H1 (cell line): Measurements from ENCODE around the gene TRMT61A. TPM values are rescaled to one million over a fixed set of nuclear protein-coding genes. Genes with fewer than 3 reads are reported as not detected.

Source experiments
- EP300 ChIP-seq, 2 experiments: IDR thresholded peaks; 1 replicate in 1 of 2; 2 replicates in 1 of 2; pipeline ENCODE4 v1.6.1; 2011 to 2012; ENCODE audit warnings: low read depth in 2 of 2, low read length in 2 of 2, mild to moderate bottlenecking in 2 of 2, borderline replicate concordance in 1 of 2, inconsistent platforms in 1 of 2, moderate library complexity in 1 of 2
- FOSL1 ChIP-seq: IDR thresholded peaks from 2 replicates; pipeline ENCODE4 v1.6.1; 2011; ENCODE audit warnings: mild to moderate bottlenecking, low read depth, low read length, moderate library complexity; ENCODE audit not compliant: insufficient read depth
- HDAC6 ChIP-seq: IDR thresholded peaks from one replicate; pipeline ENCODE4 v1.7.1; 2012; ENCODE audit warnings: low read depth, mild to moderate bottlenecking, inconsistent platforms, low read length, moderate library complexity
- JUND ChIP-seq: IDR thresholded peaks from 2 replicates; pipeline ENCODE4 v1.6.1; 2011; ENCODE audit warnings: mild to moderate bottlenecking, improper control_type of control experiment, low read length
- KDM1A ChIP-seq: fragments of 200-600, 300-600 bp; sonication (generic); IDR thresholded peaks from 2 replicates; pipeline ENCODE4 v1.7.1; 2016; ENCODE audit warnings: mild to moderate bottlenecking, low read length, borderline replicate concordance
- RAD21 ChIP-seq, 2 experiments: IDR thresholded peaks in 1 of 2; conservative IDR thresholded peaks in 1 of 2; 2 replicates each; pipeline ENCODE4 v1.6.1; 2011; ENCODE audit warnings: low read depth in 2 of 2, low read length in 2 of 2, improper control_type of control experiment in 1 of 2, inconsistent platforms in 1 of 2, mild to moderate bottlenecking in 1 of 2, moderate library complexity in 1 of 2
- RBBP5 ChIP-seq: IDR thresholded peaks from 2 replicates; pipeline ENCODE4 v1.7.1; 2012; ENCODE audit warnings: low read depth, mild to moderate bottlenecking, inconsistent platforms, low read length, moderate library complexity, borderline replicate concordance
- RFX5 ChIP-seq: IDR thresholded peaks from 2 replicates; pipeline ENCODE4 v1.6.1; 2011; ENCODE audit warnings: low read depth, low read length, improper control_type of control experiment, borderline replicate concordance
- RNF2 ChIP-seq: fragments of 200-900, 300-1000 bp; sonication (generic); IDR thresholded peaks from 2 replicates; pipeline ENCODE4 v1.7.1; 2016; ENCODE audit warnings: borderline replicate concordance, low read depth, mild to moderate bottlenecking, antibody characterized with exemption, low read length; ENCODE audit not compliant: poor library complexity, severe bottlenecking; ENCODE audit errors: missing control alignments
- SIRT6 ChIP-seq: IDR thresholded peaks from one replicate; pipeline ENCODE4 v1.7.1; 2012; ENCODE audit warnings: low read length, inconsistent platforms
- SP1 ChIP-seq: IDR thresholded peaks from 2 replicates; pipeline ENCODE4 v1.6.1; 2011; ENCODE audit warnings: low read depth, low read length
- TCF12 ChIP-seq: IDR thresholded peaks from 2 replicates; pipeline ENCODE4 v1.6.1; 2011; ENCODE audit warnings: low read depth, mild to moderate bottlenecking, low read length
- TEAD4 ChIP-seq: IDR thresholded peaks from 2 replicates; pipeline ENCODE4 v1.6.1; 2012; ENCODE audit warnings: low read depth, low read length, inconsistent platforms, mixed read lengths
- polyA plus RNA-seq, 7 experiments: library from polyadenylated mRNA; depleted of rRNA in 3 of 7; stranded (reverse) in 5 of 7; unstranded in 2 of 7; fragments of >200 nt in 5 of 7; fragments of 200-250 nt in 2 of 7; gene quantifications; 1 replicate in 5 of 7; 2 replicates in 1 of 7; 4 replicates in 1 of 7; pipeline versions ENCODE4 v1.2.1 to v1.2.3, GENCODE V29; 2011 to 2013; ENCODE audit warnings: missing spikeins in 2 of 7, mixed read lengths in 2 of 7
- total RNA-seq: library from RNA; stranded (reverse); fragmentation: NEBNext Ultra II Directional; extraction: Animal tissue kit (Norgen Biotek cat#: 25700); gene quantifications from 2 replicates; pipeline ENCODE4 v1.2.1, GENCODE V29; 2021
- TF ChIP-seq, protein P1 (sequence below): IDR thresholded peaks from 2 replicates; pipeline ENCODE4 v1.6.1; 2012; ENCODE audit warnings: inconsistent platforms
- TF ChIP-seq, protein P2 (sequence below), 3 experiments: IDR thresholded peaks; 1 replicate in 2 of 3; 2 replicates in 1 of 3; pipeline versions ENCODE4 v1.5.1 to v1.6.1; 2011; ENCODE audit warnings: low read length in 3 of 3, mild to moderate bottlenecking in 3 of 3, inconsistent platforms in 2 of 3, low read depth in 1 of 3, moderate library complexity in 1 of 3; ENCODE audit not compliant: insufficient read depth in 1 of 3; ENCODE audit errors: control extremely low read depth in 1 of 3

Gene TRMT61A
- total and polyA plus RNA-seq, 2 of the 8 experiments (the other 6 are each of a cell fraction or from before 2014, with no cell fraction given): 15.8 to 19.0 TPM

DNA sequence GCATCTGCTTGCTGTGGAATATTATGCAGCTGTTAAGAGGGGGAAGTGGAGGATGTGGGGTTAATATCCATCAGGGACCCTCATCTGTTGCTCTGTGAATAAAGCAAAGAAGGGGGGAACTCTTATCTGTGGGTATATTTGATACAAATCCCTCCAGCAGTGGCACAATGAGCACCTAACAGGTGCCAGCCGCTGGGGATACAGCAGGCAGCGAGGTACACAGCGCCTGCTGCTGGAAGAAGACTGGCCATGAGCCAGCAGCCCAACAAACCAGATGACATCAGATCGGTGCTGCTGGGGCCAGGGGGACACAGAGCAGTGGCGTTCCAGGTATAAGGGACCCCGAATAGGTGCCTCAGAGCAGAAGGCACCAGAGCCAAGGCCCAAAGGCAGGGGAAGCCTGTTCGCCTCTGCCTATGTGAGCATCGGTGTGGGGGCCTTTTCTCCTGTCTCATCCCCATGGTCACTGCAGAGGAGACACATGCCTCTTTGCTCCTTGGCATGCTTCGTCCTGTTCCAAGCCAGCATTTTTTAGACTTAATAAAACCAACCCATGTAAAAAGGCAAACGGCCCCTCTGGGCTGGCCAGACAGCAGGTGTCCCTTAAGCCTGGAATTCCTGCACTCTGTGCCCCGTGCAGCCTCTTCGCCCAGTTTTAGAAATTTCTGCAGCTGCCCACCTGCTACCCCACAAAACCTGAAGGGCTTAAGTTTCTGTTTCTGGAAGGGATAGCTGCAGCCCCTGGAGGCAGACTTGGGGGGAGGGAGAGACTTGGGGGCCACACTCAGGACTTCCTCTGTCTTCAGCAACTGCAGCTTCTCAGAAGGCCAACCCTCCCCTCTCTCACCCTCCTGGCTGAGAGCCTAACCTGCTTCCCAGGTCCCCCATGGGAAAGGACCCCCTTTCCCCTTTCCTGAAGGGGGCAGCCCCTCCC, 4.7 kb upstream of the TRMT61A start (continued):
- TF ChIP-seq KDM1A: peak; percentile 83; the same call in 1 of the 2 replicates
- 0 out of 2 replicates have a peak, but pooled peaks have one; percentile 6 for TF ChIP-seq JUND
- no peak for TF ChIP-seq EP300 (IDR thresholded peaks at IDR 0.05; ENCODE audit: borderline replicate concordance in 1 of 2, low read depth in 2 of 2, low read length in 2 of 2)
- no peak for TF ChIP-seq SP1
- no peak for TF ChIP-seq RFX5
- no peak for TF ChIP-seq HDAC6
- no peak for TF ChIP-seq RNF2
- TF ChIP-seq FOSL1: no peak
- TF ChIP-seq, protein P1, sequence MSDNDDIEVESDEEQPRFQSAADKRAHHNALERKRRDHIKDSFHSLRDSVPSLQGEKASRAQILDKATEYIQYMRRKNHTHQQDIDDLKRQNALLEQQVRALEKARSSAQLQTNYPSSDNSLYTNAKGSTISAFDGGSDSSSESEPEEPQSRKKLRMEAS: 0 out of 2 replicates have a peak, but pooled peaks have one; percentile 34
- TF ChIP-seq TCF12: no peak
- TF ChIP-seq, protein P2, sequence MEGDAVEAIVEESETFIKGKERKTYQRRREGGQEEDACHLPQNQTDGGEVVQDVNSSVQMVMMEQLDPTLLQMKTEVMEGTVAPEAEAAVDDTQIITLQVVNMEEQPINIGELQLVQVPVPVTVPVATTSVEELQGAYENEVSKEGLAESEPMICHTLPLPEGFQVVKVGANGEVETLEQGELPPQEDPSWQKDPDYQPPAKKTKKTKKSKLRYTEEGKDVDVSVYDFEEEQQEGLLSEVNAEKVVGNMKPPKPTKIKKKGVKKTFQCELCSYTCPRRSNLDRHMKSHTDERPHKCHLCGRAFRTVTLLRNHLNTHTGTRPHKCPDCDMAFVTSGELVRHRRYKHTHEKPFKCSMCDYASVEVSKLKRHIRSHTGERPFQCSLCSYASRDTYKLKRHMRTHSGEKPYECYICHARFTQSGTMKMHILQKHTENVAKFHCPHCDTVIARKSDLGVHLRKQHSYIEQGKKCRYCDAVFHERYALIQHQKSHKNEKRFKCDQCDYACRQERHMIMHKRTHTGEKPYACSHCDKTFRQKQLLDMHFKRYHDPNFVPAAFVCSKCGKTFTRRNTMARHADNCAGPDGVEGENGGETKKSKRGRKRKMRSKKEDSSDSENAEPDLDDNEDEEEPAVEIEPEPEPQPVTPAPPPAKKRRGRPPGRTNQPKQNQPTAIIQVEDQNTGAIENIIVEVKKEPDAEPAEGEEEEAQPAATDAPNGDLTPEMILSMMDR (IDR thresholded peaks at IDR 0.05; ENCODE audit: control extremely low read depth in 1 of 3, insufficient read depth in 1 of 3, low read depth in 1 of 3, low read length in 3 of 3): peak in 2 of 3 experiments; percentile 41 to 49; a peak in 3 of 4 replicates
- no peak for TF ChIP-seq RBBP5
- TF ChIP-seq TEAD4: no peak
- TF ChIP-seq SIRT6: no peak
- peak in 1 of 2 experiments; percentile 28; a peak in 1 of 4 replicates for TF ChIP-seq RAD21 (IDR thresholded peaks at IDR 0.05 in 1 of 2, conservative IDR thresholded peaks at IDR 0.05 in 1 of 2; ENCODE audit: low read depth in 2 of 2, low read length in 2 of 2)
